Right atrium auricular region (tissue), 2 donors: ENCODE data around the gene CEP164. TPM values are rescaled to one million over a fixed set of nuclear protein-coding genes. Genes with fewer than 3 reads are reported as not detected.

Experiments used
- DNase-seq: peaks from one replicate; pipeline ENCODE4 v3.0.0-alpha.2; 2019; ENCODE audit warnings: low spot score
- H3K27ac ChIP-seq, 2 donors: fragments of 200-600 bp; sonication (generic); 1 replicate in 1 of 2; 2 replicates in 1 of 2; pipeline ENCODE4 v1.5.1; 2016 to 2019
- H3K27me3 ChIP-seq, 2 donors: fragments of 200-600 bp; sonication (generic); one replicate each; pipeline versions ENCODE4 v1.5.1 to v1.6.0; 2017 to 2019
- H3K36me3 ChIP-seq: fragments of 200-600 bp; sonication (generic); one replicate; pipeline ENCODE4 v1.5.1; 2016
- H3K4me1 ChIP-seq, 2 donors: fragments of 200-600 bp; sonication (generic); one replicate each; pipeline versions ENCODE4 v1.5.1 to v1.6.0; 2017 to 2019
- H3K4me3 ChIP-seq, 2 donors: fragments of 200-600 bp; sonication (generic); 1 replicate in 1 of 2; 2 replicates in 1 of 2; pipeline ENCODE4 v1.5.1; 2017 to 2019; ENCODE audit warnings: mild to moderate bottlenecking in 1 of 2, moderate library complexity in 1 of 2
- H3K9me3 ChIP-seq, 2 donors: fragments of 200-600 bp; sonication (generic); one replicate each; pipeline ENCODE4 v1.5.1; 2019
- CTCF ChIP-seq, 2 donors: fragments of 200-600 bp; sonication (generic); IDR thresholded peaks; one replicate each; pipeline ENCODE4 v1.5.1; 2019; ENCODE audit warnings: antibody characterized with exemption in 2 of 2
- total RNA-seq, 2 donors: library from RNA; depleted of rRNA; stranded (reverse); fragments of >200 nt; gene quantifications; one replicate each; pipeline ENCODE4 v1.1.0, GENCODE V29; 2016

CEP164 gene
- total RNA-seq, 2 donors from 2014 or later: 3.3 to 7.6 TPM

GRCh38 chr11:117438371-117439000, 110.8 kb downstream of the CEP164 start:
- Histone ChIP-seq H3K9me3 (no peaks in the 10 kb centered on the region), H3K4me3 (no peak overlapping the region), H3K4me1 (no peaks in the 10 kb centered on the region), H3K27ac (no peak overlapping the region), H3K27me3 (no peaks in the 10 kb centered on the region), H3K36me3 (no peaks in the 10 kb centered on the region)
- DNase-seq: no peak
- TF ChIP-seq CTCF (IDR thresholded peaks at IDR 0.05): no peak

GRCh38 chr11:117439256-117439655, 111.6 kb downstream of the CEP164 start:
- TF ChIP-seq CTCF (IDR thresholded peaks at IDR 0.05): no peak
- Histone ChIP-seq H3K36me3 (no peaks in the 10 kb centered on the region), H3K27me3 (no peaks in the 10 kb centered on the region), H3K4me3 (no peak overlapping the region), H3K27ac (no peak overlapping the region), H3K9me3 (no peaks in the 10 kb centered on the region), H3K4me1 (peaks cover 0 to 5% of the 10 kb centered on the region in 2 donors)
- DNase-seq: no peak

GRCh38 chr11:117440258-117440657, 112.6 kb downstream of the CEP164 start:
- Histone ChIP-seq H3K27ac (no peak overlapping the region), H3K36me3 (no peaks in the 10 kb centered on the region), H3K4me1 (peaks cover 0 to 5% of the 10 kb centered on the region in 2 donors), H3K27me3 (no peaks in the 10 kb centered on the region), H3K9me3 (no peaks in the 10 kb centered on the region), H3K4me3 (no peak overlapping the region)
- no peak for TF ChIP-seq CTCF (IDR thresholded peaks at IDR 0.05)
- no peak for DNase-seq

- TF ChIP-seq CTCF (IDR thresholded peaks at IDR 0.05): no peak
- H3K4me1 ChIP-seq: peaks cover 0 to 5% of the 10 kb centered on the region in 2 donors
Observed at GRCh38 chr11:117441146-117441975, 113.7 kb downstream of the CEP164 start.

GRCh38 chr11:117442049-117442868, 114.6 kb downstream of the CEP164 start:
- H3K36me3 ChIP-seq: no peaks in the 10 kb centered on the region
- TF ChIP-seq CTCF (IDR thresholded peaks at IDR 0.05): no peak
- H3K9me3 ChIP-seq: no peaks in the 10 kb centered on the region
- no peak for DNase-seq
- H3K4me3 ChIP-seq: no peak overlapping the region
- peaks cover 0 to 5% of the 10 kb centered on the region in 2 donors for H3K4me1 ChIP-seq
- H3K27me3 ChIP-seq: no peaks in the 10 kb centered on the region
- H3K27ac ChIP-seq: no peak overlapping the region

More at GRCh38 chr11:117441146-117441975, 113.7 kb downstream of the CEP164 start:
- Histone ChIP-seq H3K4me3 (no peak overlapping the region), H3K27ac (no peak overlapping the region), H3K36me3 (no peaks in the 10 kb centered on the region), H3K9me3 (no peaks in the 10 kb centered on the region), H3K27me3 (no peaks in the 10 kb centered on the region)
- DNase-seq: no peak
